Panc1 (cell line): ENCODE measurements around the gene INAFM2. TPM values are rescaled to one million over a fixed set of nuclear protein-coding genes. Genes with fewer than 3 reads are reported as not detected.

Source experiments
- ATAC-seq: fragments of 200-7000 bp; cut with Tn5 transposase; 2 replicates; pipeline ENCODE4 v1.9.1; 2020; ENCODE audit warnings: mild to moderate bottlenecking, moderate library complexity
- BruUV-seq: library from RNA; stranded (reverse); fragments of 400-500 nt; replicated peaks from 2 replicates; lab custom pipeline; 2021; lab: Mats Ljungman, UMichigan
- CTCF ChIA-PET: fragments of 300-600 bp; sonication (Branson Sonifier 250); formaldehyde crosslinking; loops from one replicate; lab custom pipeline; 2022; ENCODE audit warnings: antibody characterized with exemption; lab: Charles Lee
- POLR2A ChIA-PET: fragments of 300-600 bp; sonication (Branson Sonifier 250); formaldehyde crosslinking; loops from one replicate; lab custom pipeline; 2022; ENCODE audit warnings: antibody characterized with exemption; lab: Charles Lee
- DNase-seq: peaks from one replicate; pipeline ENCODE4 v3.0.0-alpha.2; 2010; ENCODE audit warnings: low read depth, low spot score
- H3K27ac ChIP-seq: 2 replicates; pipeline ENCODE4 v1.5.1; 2011; ENCODE audit warnings: mild to moderate bottlenecking, low read length, inconsistent platforms
- H3K27me3 ChIP-seq: fragments of 200-500 bp; sonication (Bioruptor generic); 2 replicates; pipeline ENCODE4 v1.6.0; 2014; ENCODE audit warnings: low read length, inconsistent platforms; ENCODE audit not compliant: control insufficient read depth, insufficient read depth
- H3K36me3 ChIP-seq: fragments of 200-500 bp; sonication (Bioruptor generic); 2 replicates; pipeline ENCODE4 v1.5.1; 2014; ENCODE audit warnings: inconsistent platforms, mild to moderate bottlenecking, low read length, moderate library complexity; ENCODE audit not compliant: control insufficient read depth, insufficient read depth
- H3K4me1 ChIP-seq: 2 replicates; pipeline ENCODE4 v1.5.1; 2011; ENCODE audit warnings: inconsistent platforms, mild to moderate bottlenecking, low read length, moderate library complexity; ENCODE audit not compliant: control insufficient read depth, insufficient read depth
- H3K4me3 ChIP-seq, 2 experiments: 2 replicates each; pipeline ENCODE4 v1.5.1; 2011 to 2012; ENCODE audit warnings: low read depth in 2 of 2, low read length in 2 of 2, mild to moderate bottlenecking in 2 of 2, inconsistent platforms in 1 of 2, moderate library complexity in 1 of 2
- H3K9me3 ChIP-seq: fragments of 200-500 bp; sonication (Bioruptor generic); 2 replicates; pipeline ENCODE4 v1.5.1; 2014; ENCODE audit warnings: low read depth, mild to moderate bottlenecking, inconsistent platforms, low read length, moderate library complexity; ENCODE audit not compliant: control insufficient read depth, insufficient read depth
- CTCF ChIP-seq: fragments of 450-650 bp; IDR thresholded peaks from 2 replicates; pipeline ENCODE4 v1.5.1; 2017; ENCODE audit warnings: mild to moderate bottlenecking
- POLR2AphosphoS5 ChIP-seq: IDR thresholded peaks from 2 replicates; pipeline ENCODE4 v1.6.1; 2012; ENCODE audit warnings: mild to moderate bottlenecking, low read depth, low read length, moderate library complexity
- REST ChIP-seq, 2 experiments: IDR thresholded peaks; 2 replicates each; pipeline ENCODE4 v1.6.1; 2011 to 2012; ENCODE audit warnings: low read depth in 2 of 2, control low read depth in 1 of 2, low read length in 1 of 2, mild to moderate bottlenecking in 1 of 2, moderate library complexity in 1 of 2; ENCODE audit not compliant: insufficient read depth in 1 of 2
- SIN3A ChIP-seq: IDR thresholded peaks from 2 replicates; pipeline ENCODE4 v1.6.1; 2012; ENCODE audit warnings: low read depth, mild to moderate bottlenecking, low read length, moderate library complexity, borderline replicate concordance; ENCODE audit not compliant: insufficient read depth
- TCF7L2 ChIP-seq: IDR thresholded peaks from 2 replicates; pipeline ENCODE4 v1.6.1; 2011; ENCODE audit warnings: mild to moderate bottlenecking, low read depth, low read length, inconsistent platforms
- in situ Hi-C: cut with HindIII; loops from 2 replicates; pipeline ENCODE4 v1.10.0; 2016; ENCODE audit warnings: low sequenced_read_pairs, low pct_unique_long_range_greater_than_20kb
- intact Hi-C: fragments of 100-400 bp; cut with micrococcal nuclease; formaldehyde crosslinking; loops from one replicate; pipeline ENCODE4 v1.10.0; 2022; ENCODE audit not compliant: unreplicated experiment
- total RNA-seq: library from RNA; stranded (reverse); gene quantifications from one replicate; pipeline ENCODE4 v1.2.1, GENCODE V29; 2021; ENCODE audit not compliant: unreplicated experiment

Gene INAFM2
- total RNA-seq, 1 experiment from 2014 or later = 10.4 TPM

GRCh38 chr15:40355976-40356585, 32.6 kb downstream of the INAFM2 start:
- DNase-seq = no peak
- TF ChIP-seq CTCF (no peak), SIN3A (no peak), POLR2AphosphoS5 (no peak), TCF7L2 (no peak), REST (IDR thresholded peaks at IDR 0.05; ENCODE audit: insufficient read depth in 1 of 2, low read depth in 2 of 2, low read length in 1 of 2) (no peak)
- Histone ChIP-seq H3K4me3 (no peak overlapping the region), H3K27ac (no peak overlapping the region), H3K27me3 (no peaks in the 10 kb centered on the region), H3K36me3 (no peaks in the 10 kb centered on the region), H3K4me1 (peaks cover 7% of the 10 kb centered on the region), H3K9me3 (no peaks in the 10 kb centered on the region)
- intact Hi-C loops (no loop called here), in situ Hi-C loops (no loop called here)
- CTCF ChIA-PET = interaction anchor here (1.1 kb wide), 1 partner anchor 12 kb away, joined by 4 read pairs; no protein-coding TSS in a partner anchor
- no TSS peak for BruUV-seq
- POLR2A ChIA-PET = interaction anchor here (0.5 kb wide), 1 partner anchor 15 kb away, joined by 3 read pairs; the partner anchor contains the start of gene CCDC9B
- no peak for ATAC-seq

- peak overlapping the region; percentile 58 to 67; a peak in 3 of 4 replicates for H3K4me3 ChIP-seq
- H3K36me3 ChIP-seq = no peaks in the 10 kb centered on the region
- H3K4me1 ChIP-seq = peaks cover 7% of the 10 kb centered on the region
- in situ Hi-C loops = no loop called here
- peak overlapping the region; percentile 66; the same call in 1 of the 2 replicates for H3K27ac ChIP-seq
- TF ChIP-seq SIN3A (no peak), TCF7L2 (no peak), POLR2AphosphoS5 (no peak), REST (IDR thresholded peaks at IDR 0.05; ENCODE audit: insufficient read depth in 1 of 2, low read depth in 2 of 2, low read length in 1 of 2) (no peak), CTCF (no peak)
- POLR2A ChIA-PET = no interaction called here
- no peaks in the 10 kb centered on the region for H3K27me3 ChIP-seq
- no peak for ATAC-seq
- H3K9me3 ChIP-seq = no peaks in the 10 kb centered on the region
- BruUV-seq = no TSS peak
- intact Hi-C loops = no loop called here
- CTCF ChIA-PET = interaction anchor here (0.5 kb wide), 1 partner anchor 60 kb away, joined by 10 read pairs; no protein-coding TSS in a partner anchor
- DNase-seq = no peak
These were observed 33.8 kb downstream of the INAFM2 start for GRCh38 chr15:40357246-40357645.
